Right atrium auricular region (tissue), 2 donors: ENCODE results near the gene HCN2. TPM values are rescaled to one million over a fixed set of nuclear protein-coding genes. Genes with fewer than 3 reads are reported as not detected.
"Not testable (repeated sequence)": the region's sequence is repeated elsewhere in the genome, so short reads cannot be mapped to it uniquely, and the experiment has no call there.

Experiments
- DNase-seq: peaks from one replicate; pipeline ENCODE4 v3.0.0-alpha.2; 2019; ENCODE audit warnings: low spot score
- H3K27ac ChIP-seq, 2 donors: fragments of 200-600 bp; sonication (generic); 1 replicate in 1 of 2; 2 replicates in 1 of 2; pipeline ENCODE4 v1.5.1; 2016 to 2019
- H3K27me3 ChIP-seq, 2 donors: fragments of 200-600 bp; sonication (generic); one replicate each; pipeline versions ENCODE4 v1.5.1 to v1.6.0; 2017 to 2019
- H3K36me3 ChIP-seq: fragments of 200-600 bp; sonication (generic); one replicate; pipeline ENCODE4 v1.5.1; 2016
- H3K4me1 ChIP-seq, 2 donors: fragments of 200-600 bp; sonication (generic); one replicate each; pipeline versions ENCODE4 v1.5.1 to v1.6.0; 2017 to 2019
- H3K4me3 ChIP-seq, 2 donors: fragments of 200-600 bp; sonication (generic); 1 replicate in 1 of 2; 2 replicates in 1 of 2; pipeline ENCODE4 v1.5.1; 2017 to 2019; ENCODE audit warnings: mild to moderate bottlenecking in 1 of 2, moderate library complexity in 1 of 2
- H3K9me3 ChIP-seq, 2 donors: fragments of 200-600 bp; sonication (generic); one replicate each; pipeline ENCODE4 v1.5.1; 2019
- total RNA-seq, 2 donors: library from RNA; depleted of rRNA; stranded (reverse); fragments of >200 nt; gene quantifications; one replicate each; pipeline ENCODE4 v1.1.0, GENCODE V29; 2016
- TF ChIP-seq, protein P1 (sequence below), 2 donors: fragments of 200-600 bp; sonication (generic); IDR thresholded peaks; one replicate each; pipeline ENCODE4 v1.5.1; 2019; ENCODE audit warnings: antibody characterized with exemption in 2 of 2

The HCN2 gene
- total RNA-seq, 2 donors from 2014 or later, result 1.4 to 11.1 TPM

DNA sequence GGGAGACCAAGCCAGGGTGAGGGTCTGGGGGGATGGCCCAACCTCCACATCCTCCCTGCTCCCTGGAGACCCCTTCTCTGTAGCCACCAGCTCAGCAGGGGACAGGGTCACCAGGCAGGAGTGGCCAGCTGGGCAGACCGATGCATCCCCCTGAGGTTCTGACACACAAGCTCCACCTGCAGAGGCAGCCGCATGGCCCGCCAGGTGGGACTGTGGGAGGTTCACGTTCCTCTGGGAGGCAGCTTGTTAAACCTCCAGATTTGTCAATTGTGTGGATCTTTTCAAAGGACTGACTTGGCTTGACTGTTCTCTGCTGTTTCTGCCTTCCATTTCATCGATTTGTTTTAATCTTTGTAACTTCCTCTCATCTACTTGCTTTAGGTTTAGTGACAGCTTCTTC is 35.6 kb downstream of the HCN2 start:
- H3K4me3 ChIP-seq, result no peak overlapping the region
- no peaks in the 10 kb centered on the region for H3K4me1 ChIP-seq
- peaks cover 50% of the 10 kb centered on the region for H3K36me3 ChIP-seq
- TF ChIP-seq, protein P1, sequence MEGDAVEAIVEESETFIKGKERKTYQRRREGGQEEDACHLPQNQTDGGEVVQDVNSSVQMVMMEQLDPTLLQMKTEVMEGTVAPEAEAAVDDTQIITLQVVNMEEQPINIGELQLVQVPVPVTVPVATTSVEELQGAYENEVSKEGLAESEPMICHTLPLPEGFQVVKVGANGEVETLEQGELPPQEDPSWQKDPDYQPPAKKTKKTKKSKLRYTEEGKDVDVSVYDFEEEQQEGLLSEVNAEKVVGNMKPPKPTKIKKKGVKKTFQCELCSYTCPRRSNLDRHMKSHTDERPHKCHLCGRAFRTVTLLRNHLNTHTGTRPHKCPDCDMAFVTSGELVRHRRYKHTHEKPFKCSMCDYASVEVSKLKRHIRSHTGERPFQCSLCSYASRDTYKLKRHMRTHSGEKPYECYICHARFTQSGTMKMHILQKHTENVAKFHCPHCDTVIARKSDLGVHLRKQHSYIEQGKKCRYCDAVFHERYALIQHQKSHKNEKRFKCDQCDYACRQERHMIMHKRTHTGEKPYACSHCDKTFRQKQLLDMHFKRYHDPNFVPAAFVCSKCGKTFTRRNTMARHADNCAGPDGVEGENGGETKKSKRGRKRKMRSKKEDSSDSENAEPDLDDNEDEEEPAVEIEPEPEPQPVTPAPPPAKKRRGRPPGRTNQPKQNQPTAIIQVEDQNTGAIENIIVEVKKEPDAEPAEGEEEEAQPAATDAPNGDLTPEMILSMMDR (IDR thresholded peaks at IDR 0.05), result no peak
- H3K9me3 ChIP-seq, result no peaks in the 10 kb centered on the region
- H3K27ac ChIP-seq, result no peak overlapping the region
- no peaks in the 10 kb centered on the region for H3K27me3 ChIP-seq
- no peak for DNase-seq

DNA sequence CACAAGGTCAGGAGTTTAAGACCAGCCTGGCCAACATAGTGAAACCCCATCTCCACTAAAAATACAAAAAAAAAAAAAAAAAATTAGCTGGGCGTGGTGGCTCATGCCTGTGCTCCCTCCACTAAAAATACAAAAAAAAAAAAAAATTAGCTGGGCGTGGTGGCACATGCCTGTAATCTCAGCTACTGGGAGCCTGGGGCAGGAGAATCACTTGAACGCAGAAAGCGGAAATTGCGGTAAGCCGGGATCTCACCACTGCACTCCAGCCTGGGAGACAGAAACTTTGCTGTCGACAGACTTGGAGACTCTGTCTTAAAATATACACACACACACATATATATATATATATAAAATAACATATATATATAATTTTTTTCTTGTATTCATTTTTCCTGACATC is 36.9 kb downstream of the HCN2 start:
- not testable (repeated sequence) for H3K27me3 ChIP-seq, H3K27ac ChIP-seq, H3K9me3 ChIP-seq, DNase-seq, H3K4me1 ChIP-seq, H3K4me3 ChIP-seq
- H3K36me3 ChIP-seq, result peaks cover 45% of the 10 kb centered on the region

DNA sequence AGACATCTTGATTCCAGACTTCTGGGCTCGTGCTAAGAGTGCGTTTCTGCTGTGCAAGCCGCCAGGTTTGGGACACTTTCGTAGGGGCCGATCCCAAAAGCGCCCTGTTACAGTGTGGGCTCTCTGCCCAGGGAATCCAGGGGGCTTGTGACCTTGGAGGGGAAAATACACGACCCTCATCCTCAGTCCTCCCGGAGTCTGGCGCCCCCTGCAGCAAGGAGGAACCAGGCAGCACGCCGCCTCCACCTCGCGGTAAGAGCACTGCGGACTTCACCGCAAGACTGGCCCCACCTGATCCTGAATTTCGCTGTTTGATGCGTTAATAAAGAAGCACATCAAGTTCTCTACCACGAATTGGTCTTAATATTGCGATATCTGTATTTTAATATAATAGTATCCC is 38.5 kb downstream of the HCN2 start:
- no peaks in the 10 kb centered on the region for H3K9me3 ChIP-seq
- H3K36me3 ChIP-seq, result peaks cover 29% of the 10 kb centered on the region
- no peak overlapping the region for H3K4me3 ChIP-seq
- no peak overlapping the region for H3K27ac ChIP-seq
- DNase-seq, result no peak
- H3K27me3 ChIP-seq, result no peaks in the 10 kb centered on the region
- TF ChIP-seq, protein P1 (IDR thresholded peaks at IDR 0.05), result no peak
- H3K4me1 ChIP-seq, result peaks cover 0 to 12% of the 10 kb centered on the region in 2 donors

DNA sequence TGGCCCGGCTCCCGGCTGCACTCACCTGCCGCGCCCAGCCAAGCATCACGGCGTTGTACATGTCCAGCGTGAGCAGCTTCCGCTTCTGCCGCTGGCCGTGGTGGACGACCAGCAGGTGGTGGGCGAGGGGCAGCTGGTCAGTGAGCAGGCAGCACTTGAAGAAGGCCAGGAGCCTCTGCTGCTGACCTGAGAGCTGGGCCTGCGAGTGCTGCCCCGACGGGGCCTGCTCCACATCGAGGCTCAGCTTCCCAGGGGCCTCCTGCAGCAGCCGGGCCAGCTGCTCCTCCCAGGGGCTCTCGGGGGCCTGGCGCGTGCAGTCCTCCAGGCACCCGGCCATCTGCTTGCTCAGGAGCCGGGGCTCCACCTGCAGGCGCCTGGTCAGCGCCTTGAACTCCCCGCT is 39.8 kb downstream of the HCN2 start:
- H3K4me3 ChIP-seq, H3K27ac ChIP-seq, DNase-seq, H3K9me3 ChIP-seq, H3K27me3 ChIP-seq: not testable (repeated sequence)
- Histone ChIP-seq H3K36me3 (peaks cover 17% of the 10 kb centered on the region), H3K4me1 (peaks cover 0 to 19% of the 10 kb centered on the region in 2 donors)

DNA sequence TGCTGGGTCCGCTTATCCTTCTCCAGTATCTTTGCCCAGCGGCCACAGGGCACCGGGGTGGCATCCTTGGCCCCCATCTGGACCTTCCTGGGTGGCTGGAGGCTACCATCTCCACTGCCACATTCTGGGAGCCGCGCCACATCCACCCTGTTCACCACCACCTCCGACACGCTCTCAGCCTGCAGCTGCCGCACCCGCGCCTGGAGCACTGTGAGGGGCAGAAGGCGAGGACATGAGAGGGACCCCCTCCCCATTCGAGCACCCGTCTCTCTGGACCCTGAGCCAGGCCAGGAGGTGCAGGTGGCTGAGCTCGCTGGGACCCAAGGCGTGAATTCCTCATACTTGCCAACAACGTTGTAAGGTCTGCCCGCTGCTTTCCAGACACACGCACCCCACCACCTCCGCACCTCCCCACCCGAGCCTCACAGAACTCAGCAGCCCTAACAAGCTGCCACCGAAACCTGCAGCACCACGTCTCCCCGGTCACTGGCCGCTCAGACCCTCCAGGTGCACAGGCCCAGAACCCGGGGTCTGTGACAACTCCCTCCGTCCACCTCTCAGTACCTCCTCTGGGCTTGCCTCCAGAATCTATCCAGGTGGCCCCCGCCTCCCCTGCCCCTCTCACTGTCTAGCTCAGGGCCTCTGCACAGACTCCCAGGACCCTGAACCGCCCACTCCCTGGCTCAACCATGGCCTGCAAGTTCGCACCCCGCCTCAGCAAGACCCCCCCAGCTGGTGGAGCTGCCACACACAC is 40.5 kb downstream of the HCN2 start:
- peaks cover 0 to 20% of the 10 kb centered on the region in 2 donors for H3K4me1 ChIP-seq
- H3K36me3 ChIP-seq, result peaks cover 10% of the 10 kb centered on the region
- H3K27me3 ChIP-seq, result no peaks in the 10 kb centered on the region
- DNase-seq, result no peak
- TF ChIP-seq, protein P1 (IDR thresholded peaks at IDR 0.05), result no peak
- no peak overlapping the region for H3K27ac ChIP-seq
- H3K9me3 ChIP-seq, result no peaks in the 10 kb centered on the region
- no peak overlapping the region for H3K4me3 ChIP-seq

DNA sequence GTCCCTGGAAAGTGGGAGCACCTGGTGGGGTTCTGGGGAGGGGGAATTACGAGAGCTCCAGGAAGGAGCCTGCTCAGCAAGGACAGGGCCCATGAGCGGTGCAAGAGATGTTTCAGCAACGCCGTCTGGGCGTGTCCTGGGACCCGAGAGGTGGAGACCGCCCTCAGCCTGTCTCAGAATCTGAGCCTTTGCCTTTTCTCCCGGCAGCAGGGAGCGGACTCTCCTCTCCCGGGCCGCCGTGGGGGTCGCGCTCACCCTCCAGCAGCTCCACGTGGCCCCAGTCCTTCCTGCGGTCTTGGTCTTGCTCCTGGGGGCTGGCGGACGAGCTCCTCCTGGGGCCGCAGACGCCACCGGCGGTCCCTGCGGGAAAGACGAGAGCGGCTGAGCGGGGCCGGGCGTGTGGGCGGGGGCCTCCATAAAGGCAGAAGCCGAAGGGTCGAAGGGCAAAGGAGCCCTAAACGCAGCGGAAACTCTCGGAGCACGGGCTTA is 42.9 kb downstream of the HCN2 start:
- Histone ChIP-seq H3K9me3 (no peaks in the 10 kb centered on the region), H3K27me3 (no peaks in the 10 kb centered on the region), H3K4me3 (peak overlapping the region; percentile 92 to 96), H3K27ac (peak overlapping the region; percentile 61 to 72), H3K36me3 (peaks cover 10% of the 10 kb centered on the region), H3K4me1 (peaks cover 0 to 20% of the 10 kb centered on the region in 2 donors)
- no peak for DNase-seq
- TF ChIP-seq, protein P1 (IDR thresholded peaks at IDR 0.05), result no peak
